Kidney (tissue), 14 donors: Measurements from ENCODE around the gene NFU1. TPM values are rescaled to one million over a fixed set of nuclear protein-coding genes. Genes with fewer than 3 reads are reported as not detected.

Experiments
- DNase-seq, 5 donors: peaks; one replicate each; pipeline ENCODE4 v3.0.0-alpha.2; 2013 to 2020
- FAIRE-seq: peaks from 2 replicates; lab custom pipeline; 2012; peaks lifted over from hg19 to GRCh38; lab: Jason Lieb, UNC
- H3K27ac ChIP-seq, 2 donors: one replicate each; pipeline ENCODE4 v1.7.0; 2013; ENCODE audit warnings: low read depth in 2 of 2, low read length in 2 of 2, inconsistent platforms in 1 of 2
- H3K27me3 ChIP-seq: one replicate; pipeline ENCODE4 v1.7.1; 2013; ENCODE audit warnings: low read length, inconsistent platforms; ENCODE audit not compliant: control insufficient read depth, insufficient read depth
- H3K36me3 ChIP-seq, 3 donors: one replicate each; pipeline versions ENCODE4 v1.7.0 to v1.7.1; 2013; ENCODE audit warnings: low read length in 3 of 3, control low read depth in 1 of 3, inconsistent platforms in 1 of 3; ENCODE audit not compliant: insufficient read depth in 3 of 3, control insufficient read depth in 2 of 3
- H3K4me1 ChIP-seq, 3 donors: one replicate each; pipeline versions ENCODE4 v1.7.0 to v1.7.1; 2013; ENCODE audit warnings: low read length in 3 of 3, inconsistent platforms in 1 of 3, low read depth in 1 of 3; ENCODE audit not compliant: control insufficient read depth in 2 of 3, insufficient read depth in 2 of 3
- H3K4me3 ChIP-seq, 3 donors: one replicate each; pipeline versions ENCODE4 v1.7.0 to v1.8.1; 2013; ENCODE audit warnings: low read length in 3 of 3, control low read depth in 1 of 3, inconsistent platforms in 1 of 3
- H3K9ac ChIP-seq, 3 donors: one replicate each; pipeline versions ENCODE4 v1.7.0 to v1.7.1; 2013; ENCODE audit warnings: low read length in 3 of 3, control low read depth in 1 of 3, inconsistent platforms in 1 of 3
- H3K9me3 ChIP-seq, 3 donors: one replicate each; pipeline versions ENCODE4 v1.7.0 to v1.7.1; 2013; ENCODE audit warnings: low read length in 3 of 3, control low read depth in 1 of 3, inconsistent platforms in 1 of 3; ENCODE audit not compliant: control insufficient read depth in 2 of 3, insufficient read depth in 1 of 3
- intact Hi-C: fragments of 100-400 bp; cut with DNase I; formaldehyde crosslinking; loops from one replicate; pipeline ENCODE4 v1.11.1; 2022
- polyA plus RNA-seq: library from polyadenylated mRNA; stranded (reverse); fragments of 350-450 nt; fragmentation: Illumina TruSeq; extraction: RNeasy Lipid Tissue Mini Kit (QIAGEN cat#74804); gene quantifications from one replicate; pipeline ENCODE4 v1.2.3, GENCODE V29; 2014; ENCODE audit warnings: low read depth, low replicate concordance; ENCODE audit not compliant: insufficient read depth
- total RNA-seq: library from RNA; stranded (reverse); fragmentation: NEBNext Ultra II Directional; extraction: Animal tissue kit (Norgen Biotek cat#: 25700); gene quantifications from one replicate; pipeline ENCODE4 v1.2.1, GENCODE V29; 2021
- TF ChIP-seq, protein P1 (sequence below): IDR thresholded peaks from 3 replicates; pipeline ENCODE4 v1.5.1; 2012; ENCODE audit warnings: mild to moderate bottlenecking, moderate library complexity, borderline replicate concordance; ENCODE audit not compliant: insufficient read depth; ENCODE audit errors: extremely low read depth
- donor health status: control.
- donor health status: control.
- donor health status: control.
- donor health status: control.
- donor health status: control.
- donor health status: DM: yes; HTN: yes; CAD: no.
- donor health status: Normal renal cell carcinoma (clear cell type).

NFU1 gene
- total and polyA plus RNA-seq, 2 donors from 2014 or later: 40.2 to 120 TPM

DNA sequence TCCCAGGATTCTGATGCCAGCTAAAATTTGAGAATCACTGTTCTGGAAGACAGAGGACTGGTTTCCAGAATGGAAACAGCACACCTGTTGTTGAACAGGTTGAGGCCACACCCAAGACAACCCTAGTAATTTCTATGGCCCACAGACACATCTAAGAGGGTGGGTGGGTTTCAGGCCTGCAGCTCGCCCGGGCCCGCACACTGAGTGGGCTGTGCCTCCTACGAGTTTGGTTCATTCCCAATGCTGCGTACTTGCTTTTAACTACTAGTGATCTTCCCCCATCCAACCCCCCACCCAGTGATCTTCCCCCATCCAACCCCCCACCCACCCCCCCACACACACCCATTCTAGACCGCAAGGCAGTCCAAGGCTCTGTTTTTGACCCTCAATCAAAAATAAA, 1.3 kb upstream of the NFU1 start:
- FAIRE-seq: no peak
- intact Hi-C loops: no loop called here
- no peak overlapping the region for H3K9ac ChIP-seq
- H3K27me3 ChIP-seq: no peaks in the 10 kb centered on the region
- peak overlapping the region in 1 of 2 donors; percentile 99 for H3K27ac ChIP-seq
- no peaks in the 10 kb centered on the region for H3K9me3 ChIP-seq
- DNase-seq: no peak
- TF ChIP-seq, protein P1, sequence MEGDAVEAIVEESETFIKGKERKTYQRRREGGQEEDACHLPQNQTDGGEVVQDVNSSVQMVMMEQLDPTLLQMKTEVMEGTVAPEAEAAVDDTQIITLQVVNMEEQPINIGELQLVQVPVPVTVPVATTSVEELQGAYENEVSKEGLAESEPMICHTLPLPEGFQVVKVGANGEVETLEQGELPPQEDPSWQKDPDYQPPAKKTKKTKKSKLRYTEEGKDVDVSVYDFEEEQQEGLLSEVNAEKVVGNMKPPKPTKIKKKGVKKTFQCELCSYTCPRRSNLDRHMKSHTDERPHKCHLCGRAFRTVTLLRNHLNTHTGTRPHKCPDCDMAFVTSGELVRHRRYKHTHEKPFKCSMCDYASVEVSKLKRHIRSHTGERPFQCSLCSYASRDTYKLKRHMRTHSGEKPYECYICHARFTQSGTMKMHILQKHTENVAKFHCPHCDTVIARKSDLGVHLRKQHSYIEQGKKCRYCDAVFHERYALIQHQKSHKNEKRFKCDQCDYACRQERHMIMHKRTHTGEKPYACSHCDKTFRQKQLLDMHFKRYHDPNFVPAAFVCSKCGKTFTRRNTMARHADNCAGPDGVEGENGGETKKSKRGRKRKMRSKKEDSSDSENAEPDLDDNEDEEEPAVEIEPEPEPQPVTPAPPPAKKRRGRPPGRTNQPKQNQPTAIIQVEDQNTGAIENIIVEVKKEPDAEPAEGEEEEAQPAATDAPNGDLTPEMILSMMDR: no peak
- H3K4me3 ChIP-seq: no peak overlapping the region
- H3K36me3 ChIP-seq: no peaks in the 10 kb centered on the region
- H3K4me1 ChIP-seq: peaks cover 0 to 20% (median 7%) of the 10 kb centered on the region in 3 donors

DNA sequence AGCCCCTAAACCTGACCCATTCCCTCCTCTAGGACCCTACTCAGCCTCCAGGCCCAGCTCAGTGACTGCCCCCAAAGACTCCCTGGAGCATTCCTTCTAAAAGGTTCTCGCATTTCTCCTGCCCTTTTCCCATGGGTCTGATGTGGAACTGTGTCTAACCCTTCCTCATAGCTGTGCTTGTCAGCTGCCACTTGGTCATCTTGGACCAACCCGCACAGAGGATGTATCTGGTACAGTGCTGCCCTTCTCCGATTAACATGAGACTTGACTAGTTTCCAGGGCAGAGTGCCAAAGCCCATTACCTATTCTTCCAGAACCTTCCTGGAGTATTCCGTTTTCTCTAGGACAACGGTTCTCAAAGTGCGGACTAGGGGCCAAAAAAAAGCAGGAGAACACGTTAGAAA, 518 bp upstream of the NFU1 start:
- FAIRE-seq: no peak
- intact Hi-C loops: no loop called here

DNA sequence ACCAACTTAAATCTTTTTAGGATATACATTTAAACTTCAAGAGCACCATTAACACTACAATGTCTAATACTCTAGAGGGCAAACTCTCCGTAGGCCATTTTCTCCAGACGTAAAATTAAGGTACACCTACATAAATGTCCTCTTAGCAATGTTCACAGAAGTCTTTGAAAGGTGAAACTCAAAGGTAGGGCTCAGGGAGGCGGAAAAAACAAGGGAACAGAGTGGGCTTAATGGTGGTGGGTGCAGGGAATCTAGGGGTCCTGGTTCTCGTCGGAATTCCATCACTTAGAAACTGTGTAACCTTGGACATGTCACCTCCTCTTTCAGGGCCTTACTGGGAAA, 668 bp downstream of the NFU1 start:
- FAIRE-seq: no peak
- H3K27me3 ChIP-seq: no peaks in the 10 kb centered on the region

More for the DNA sequence above, 518 bp upstream of the NFU1 start:
- H3K27ac ChIP-seq: peak overlapping the region; percentile 95 to 99
- H3K36me3 ChIP-seq: no peaks in the 10 kb centered on the region
- DNase-seq: no peak
- peak overlapping the region; percentile 80 to 93 (median 92) for H3K4me3 ChIP-seq
- no peaks in the 10 kb centered on the region for H3K27me3 ChIP-seq
- TF ChIP-seq, protein P1: no peak
- H3K9ac ChIP-seq: peak overlapping the region; percentile 5 to 97 (median 94)
- H3K4me1 ChIP-seq: peaks cover 0 to 20% (median 7%) of the 10 kb centered on the region in 3 donors
- H3K9me3 ChIP-seq: no peaks in the 10 kb centered on the region

More for the DNA sequence above, 668 bp downstream of the NFU1 start:
- Histone ChIP-seq H3K9me3 (no peaks in the 10 kb centered on the region), H3K4me1 (peaks cover 0 to 20% (median 7%) of the 10 kb centered on the region in 3 donors), H3K27ac (peak overlapping the region; percentile 95 to 99), H3K36me3 (no peaks in the 10 kb centered on the region), H3K4me3 (peak overlapping the region; percentile 80 to 93 (median 92)), H3K9ac (peak overlapping the region; percentile 82 to 97 (median 94))
- peak in 2 of 5 donors; percentile 74 to 87 for DNase-seq
- TF ChIP-seq, protein P1: no peak
- intact Hi-C loops: no loop called here
